Stimulated activated memory B cell treated with anti-CD40 and anti-IgM and Interleukin-4, amounts not matched to agents 10 μg/mL and 1 μg/mL and 100 μg/mL, for 72 hours (primary cell): ENCODE results near the gene ZNF750.

ENCODE experiments used
- ATAC-seq: fragments of 150-1000 bp; cut with Tn5 transposase; 2 replicates; pipeline ENCODE4 v1.10.0; 2021
- H3K27ac Mint-ChIP-seq: one replicate; pipeline ENCODE4 v1.8.0; 2022; ENCODE audit warnings: mild to moderate bottlenecking, mixed read lengths
- H3K27me3 Mint-ChIP-seq: one replicate; pipeline ENCODE4 v1.8.0; 2022; ENCODE audit warnings: mixed read lengths
- H3K36me3 Mint-ChIP-seq: one replicate; pipeline ENCODE4 v1.8.0; 2022; ENCODE audit warnings: mixed read lengths
- H3K4me1 Mint-ChIP-seq: one replicate; pipeline ENCODE4 v1.8.0; 2022; ENCODE audit warnings: mixed read lengths
- H3K4me3 Mint-ChIP-seq: one replicate; pipeline ENCODE4 v1.8.0; 2022; ENCODE audit warnings: mild to moderate bottlenecking, moderate library complexity, mixed read lengths
- H3K9me3 Mint-ChIP-seq: one replicate; pipeline ENCODE4 v1.8.0; 2022; ENCODE audit warnings: mixed read lengths

Gene ZNF750

DNA sequence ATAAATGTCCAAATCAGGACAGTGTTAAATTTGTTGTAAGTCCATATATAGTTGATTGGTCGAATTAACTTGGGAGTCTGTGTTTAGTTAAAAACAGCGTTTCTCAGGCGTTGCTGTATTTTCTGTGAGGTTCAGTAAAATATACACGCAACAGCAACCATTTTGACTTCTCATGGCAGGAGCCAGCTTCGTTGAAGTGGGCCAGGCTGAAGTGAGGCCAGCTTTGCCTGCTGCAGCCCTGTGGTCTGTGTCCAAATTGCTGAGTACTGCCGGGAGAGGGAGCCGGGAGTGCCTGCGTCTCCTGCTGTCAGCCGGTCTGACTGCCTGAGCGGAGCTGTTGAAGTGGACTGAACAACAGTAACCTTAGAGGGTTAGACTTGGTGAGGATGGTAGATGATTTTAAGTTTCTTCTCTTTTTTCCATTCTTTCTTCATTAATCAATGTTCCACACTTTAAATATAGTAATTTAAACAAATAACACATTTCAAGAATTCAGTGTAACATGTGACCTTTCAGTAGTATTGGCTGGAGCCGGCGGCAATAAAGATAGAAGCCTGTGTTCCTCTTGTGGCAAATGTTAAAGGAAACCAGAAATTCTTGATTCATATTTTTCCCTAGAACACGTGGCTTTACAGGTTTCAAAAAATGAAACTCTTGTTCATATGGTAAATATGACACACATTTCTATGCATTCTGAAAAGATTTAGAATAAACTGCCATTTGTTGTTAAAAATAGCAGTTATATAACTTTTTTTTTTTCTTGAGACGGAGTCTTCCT, 37.0 kb upstream of the ZNF750 start:
- Mint-ChIP-seq H3K27ac (no peak overlapping the region), H3K9me3 (peaks cover 3% of the 10 kb centered on the region), H3K4me1 (peaks cover 29% of the 10 kb centered on the region), H3K36me3 (peaks cover 31% of the 10 kb centered on the region), H3K4me3 (no peak overlapping the region), H3K27me3 (no peaks in the 10 kb centered on the region)
- ATAC-seq: no peak

DNA sequence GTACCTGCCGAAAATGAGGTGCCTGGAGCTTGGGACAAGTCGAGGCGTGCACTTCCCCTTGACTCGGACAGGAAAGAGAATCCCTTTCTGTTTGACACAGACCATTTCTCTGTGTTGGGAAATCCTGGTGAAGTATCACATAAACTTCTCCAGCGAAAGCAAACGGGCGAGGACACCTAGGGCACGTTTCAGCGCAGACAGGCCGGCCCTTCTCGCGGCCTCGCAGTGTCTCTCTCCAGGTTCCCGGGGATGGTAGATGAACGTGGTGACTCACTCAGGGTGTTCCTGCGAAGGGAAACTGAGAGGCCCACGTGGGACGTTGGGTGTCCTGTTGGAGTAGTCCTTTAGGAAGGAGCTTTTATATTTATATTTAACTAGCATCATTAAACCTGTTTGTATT, 36.3 kb upstream of the ZNF750 start:
- ATAC-seq: no peak
- peaks cover 3% of the 10 kb centered on the region for H3K9me3 Mint-ChIP-seq
- H3K27ac Mint-ChIP-seq: no peak overlapping the region
- H3K27me3 Mint-ChIP-seq: no peaks in the 10 kb centered on the region
- peaks cover 31% of the 10 kb centered on the region for H3K36me3 Mint-ChIP-seq
- H3K4me3 Mint-ChIP-seq: no peak overlapping the region
- peaks cover 36% of the 10 kb centered on the region for H3K4me1 Mint-ChIP-seq

DNA sequence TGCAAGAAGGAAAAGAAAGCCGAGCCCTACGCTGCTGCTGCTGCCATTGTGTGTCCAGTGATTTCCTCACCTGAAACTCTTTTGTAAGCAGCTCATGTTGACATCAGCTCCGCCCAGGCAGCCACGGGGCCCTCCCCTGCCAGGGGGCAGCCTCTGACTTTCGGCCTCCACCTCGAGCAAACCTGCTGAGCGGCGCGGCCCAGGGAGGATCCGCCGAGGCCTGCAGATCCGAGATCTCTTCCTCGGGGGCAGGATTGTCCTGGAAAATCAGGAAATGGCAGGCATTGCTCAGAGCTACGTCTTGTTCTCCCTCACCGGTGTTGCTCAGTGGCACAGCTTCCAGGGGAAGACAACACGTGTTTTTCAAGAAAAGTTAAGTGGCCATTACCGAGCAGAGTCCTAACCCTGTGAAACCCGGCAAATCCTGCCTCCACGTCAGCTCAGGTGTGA, 35.6 kb upstream of the ZNF750 start:
- Mint-ChIP-seq H3K4me3 (no peak overlapping the region), H3K27me3 (no peaks in the 10 kb centered on the region), H3K9me3 (peaks cover 3% of the 10 kb centered on the region), H3K4me1 (peaks cover 40% of the 10 kb centered on the region), H3K27ac (no peak overlapping the region), H3K36me3 (peaks cover 32% of the 10 kb centered on the region)
- ATAC-seq: no peak

DNA sequence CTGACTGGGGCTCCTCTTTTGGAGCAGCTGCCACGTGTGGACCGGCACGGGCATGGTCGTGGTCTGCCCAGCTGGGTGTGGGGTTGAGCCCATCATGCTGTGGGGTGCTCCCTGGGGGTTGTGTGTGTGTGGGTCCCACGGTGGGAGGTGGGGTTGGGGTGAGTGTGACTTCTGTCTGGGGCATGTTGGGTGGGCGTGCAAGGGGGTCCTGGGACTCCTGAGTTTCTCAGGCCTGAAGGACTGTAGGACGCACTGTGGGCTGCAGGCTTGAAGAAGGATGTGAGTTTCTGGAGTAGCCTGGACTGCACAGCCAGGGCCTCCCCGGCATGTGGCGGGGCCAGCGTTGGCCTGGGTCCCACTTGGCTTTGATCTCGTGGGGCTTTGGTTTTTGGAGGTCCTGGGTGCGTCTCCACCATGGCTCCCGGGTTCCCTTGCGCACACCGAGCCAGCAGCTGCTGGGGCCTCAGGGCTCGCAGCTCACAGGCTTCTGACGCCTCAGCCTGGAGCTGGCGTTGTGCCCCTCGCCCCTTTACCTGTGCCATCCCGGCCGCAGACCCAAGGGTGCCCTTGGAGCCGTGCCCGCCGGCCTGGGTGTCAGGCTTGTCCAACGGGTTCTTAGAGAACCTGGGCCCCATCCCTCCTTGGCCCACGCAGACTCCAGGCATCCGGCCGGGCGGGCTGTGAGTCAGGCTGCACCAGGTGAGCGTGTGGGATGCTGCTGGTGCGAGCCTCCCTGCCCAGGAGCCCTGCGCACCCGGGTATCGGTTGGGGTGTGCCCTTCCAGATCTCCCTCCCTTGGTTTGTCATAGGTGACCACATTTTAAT, 34.4 kb upstream of the ZNF750 start:
- H3K27ac Mint-ChIP-seq: peak overlapping the region; percentile 57
- no peak for ATAC-seq

DNA sequence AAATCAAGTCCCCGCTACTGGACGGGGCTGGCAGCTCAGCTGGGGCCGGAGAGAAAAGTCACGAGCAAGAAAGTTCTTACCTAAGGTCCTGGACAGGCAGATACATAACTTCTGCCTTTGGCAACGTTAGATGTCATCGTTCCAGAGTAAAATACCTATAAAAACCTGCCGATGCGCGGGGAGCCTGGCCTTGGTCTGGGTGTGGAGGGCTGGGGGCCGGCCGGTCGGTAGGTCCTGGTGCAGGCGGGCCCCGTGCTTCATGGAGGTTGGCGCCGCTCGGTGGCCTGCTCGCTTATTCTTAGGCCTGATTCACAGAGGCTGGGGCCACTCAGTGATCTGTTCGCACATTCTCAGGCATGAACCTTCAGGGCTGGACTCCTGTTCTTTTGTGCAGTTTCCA, 33.7 kb upstream of the ZNF750 start:
- no peaks in the 10 kb centered on the region for H3K9me3 Mint-ChIP-seq
- H3K27ac Mint-ChIP-seq: peak overlapping the region; percentile 57
- no peaks in the 10 kb centered on the region for H3K27me3 Mint-ChIP-seq
- H3K36me3 Mint-ChIP-seq: peaks cover 18% of the 10 kb centered on the region
- ATAC-seq: no peak
- H3K4me1 Mint-ChIP-seq: peaks cover 53% of the 10 kb centered on the region
- H3K4me3 Mint-ChIP-seq: no peak overlapping the region

More for the DNA sequence above, 34.4 kb upstream of the ZNF750 start:
- no peak overlapping the region for H3K4me3 Mint-ChIP-seq
- peaks cover 25% of the 10 kb centered on the region for H3K36me3 Mint-ChIP-seq
- H3K27me3 Mint-ChIP-seq: no peaks in the 10 kb centered on the region
- peaks cover 46% of the 10 kb centered on the region for H3K4me1 Mint-ChIP-seq
- no peaks in the 10 kb centered on the region for H3K9me3 Mint-ChIP-seq

DNA sequence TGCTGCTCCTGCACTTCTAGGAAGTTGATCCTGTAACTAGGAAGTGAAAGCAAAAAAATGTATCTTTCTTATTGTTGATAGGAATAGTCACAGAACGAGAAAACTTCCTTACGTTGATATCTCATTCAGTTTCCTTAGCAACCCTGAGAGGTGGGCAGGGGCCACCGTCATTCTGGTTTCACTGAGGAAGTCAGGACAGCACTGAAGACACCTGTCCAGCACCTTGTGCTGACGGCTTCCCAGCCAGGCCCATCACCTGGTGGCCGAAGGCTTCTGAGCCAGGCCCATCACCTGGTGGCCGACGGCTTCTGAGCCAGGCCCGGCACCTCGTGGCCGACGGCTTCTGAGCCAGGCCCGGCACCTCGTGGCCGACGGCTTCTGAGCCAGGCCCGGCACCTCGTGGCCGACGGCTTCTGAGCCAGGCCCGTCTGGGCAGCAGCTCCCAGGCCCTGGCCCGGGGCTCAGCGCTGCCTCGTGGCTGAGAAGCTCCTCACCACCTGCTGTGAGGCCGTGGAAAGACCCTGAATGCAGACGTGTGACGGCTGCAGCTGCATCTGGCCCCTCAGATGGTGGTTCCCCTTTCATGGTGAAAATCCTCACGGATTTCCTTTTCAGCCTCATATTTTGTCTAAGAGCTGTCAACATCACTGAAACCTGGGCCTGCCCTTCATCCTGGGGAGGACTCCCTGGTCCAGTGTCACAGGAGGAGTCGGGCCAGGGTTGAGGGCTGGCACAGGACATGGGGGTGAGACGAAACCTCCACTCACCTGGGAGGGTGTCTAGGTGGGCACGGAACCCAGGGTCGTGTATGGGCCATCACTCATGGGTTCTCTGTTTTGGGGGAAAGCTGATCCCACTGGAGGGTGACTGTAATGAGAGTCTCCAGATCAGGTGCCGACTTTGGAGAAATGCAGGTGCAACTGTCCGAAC, 33.0 kb upstream of the ZNF750 start:
- H3K27me3 Mint-ChIP-seq: peaks cover 6% of the 10 kb centered on the region

DNA sequence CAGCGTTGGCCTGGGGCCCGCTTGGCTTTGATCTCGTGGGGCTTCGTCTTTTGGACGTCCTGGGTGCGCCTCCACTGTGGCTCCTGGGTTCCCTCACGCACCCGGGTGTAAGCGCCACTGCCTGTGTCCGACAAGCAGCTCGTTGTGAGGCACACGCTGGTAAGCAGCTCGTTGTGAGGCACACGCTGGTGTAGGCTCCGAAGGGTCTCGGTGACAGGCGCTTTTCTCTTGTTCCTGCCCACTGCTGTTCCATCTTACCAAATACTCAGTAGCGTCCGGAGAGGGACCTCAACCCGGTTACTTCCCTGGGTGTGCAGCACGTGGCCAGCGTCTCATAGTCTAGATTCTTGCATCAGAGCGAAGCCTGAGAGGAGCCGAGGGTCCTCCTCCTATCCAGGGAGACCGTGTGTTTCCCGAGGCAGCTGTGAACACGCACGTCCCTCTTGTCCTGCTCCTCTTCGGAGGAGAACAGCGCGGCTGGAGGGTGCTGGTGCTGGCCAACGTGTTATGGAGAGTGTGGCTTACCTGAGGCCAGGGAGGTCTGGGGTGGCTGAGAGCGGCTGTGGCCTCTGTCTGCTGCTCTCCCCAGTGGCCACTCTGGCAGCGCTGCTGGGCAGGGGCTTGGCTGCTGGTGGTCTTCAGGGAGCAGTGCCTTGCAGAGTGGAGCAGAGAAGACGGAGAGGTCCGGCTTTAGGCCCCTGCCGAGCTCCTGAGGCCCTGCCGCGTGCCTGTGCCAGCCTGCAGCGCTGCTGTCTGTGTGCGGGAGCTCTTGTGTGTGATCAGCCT, 32.1 kb upstream of the ZNF750 start:
- peak overlapping the region; percentile 57 for H3K27ac Mint-ChIP-seq
- peaks cover 67% of the 10 kb centered on the region for H3K4me1 Mint-ChIP-seq
- H3K27me3 Mint-ChIP-seq: peaks cover 10% of the 10 kb centered on the region
- peak overlapping the region; percentile 39 for H3K4me3 Mint-ChIP-seq
- ATAC-seq: no peak
- H3K9me3 Mint-ChIP-seq: no peaks in the 10 kb centered on the region
- peaks cover 13% of the 10 kb centered on the region for H3K36me3 Mint-ChIP-seq

More for the DNA sequence above, 33.0 kb upstream of the ZNF750 start:
- peak; percentile 50 for ATAC-seq
- H3K27ac Mint-ChIP-seq: peak overlapping the region; percentile 57
- H3K36me3 Mint-ChIP-seq: peaks cover 13% of the 10 kb centered on the region
- H3K4me1 Mint-ChIP-seq: peaks cover 59% of the 10 kb centered on the region
- no peak overlapping the region for H3K4me3 Mint-ChIP-seq
- H3K9me3 Mint-ChIP-seq: no peaks in the 10 kb centered on the region

DNA sequence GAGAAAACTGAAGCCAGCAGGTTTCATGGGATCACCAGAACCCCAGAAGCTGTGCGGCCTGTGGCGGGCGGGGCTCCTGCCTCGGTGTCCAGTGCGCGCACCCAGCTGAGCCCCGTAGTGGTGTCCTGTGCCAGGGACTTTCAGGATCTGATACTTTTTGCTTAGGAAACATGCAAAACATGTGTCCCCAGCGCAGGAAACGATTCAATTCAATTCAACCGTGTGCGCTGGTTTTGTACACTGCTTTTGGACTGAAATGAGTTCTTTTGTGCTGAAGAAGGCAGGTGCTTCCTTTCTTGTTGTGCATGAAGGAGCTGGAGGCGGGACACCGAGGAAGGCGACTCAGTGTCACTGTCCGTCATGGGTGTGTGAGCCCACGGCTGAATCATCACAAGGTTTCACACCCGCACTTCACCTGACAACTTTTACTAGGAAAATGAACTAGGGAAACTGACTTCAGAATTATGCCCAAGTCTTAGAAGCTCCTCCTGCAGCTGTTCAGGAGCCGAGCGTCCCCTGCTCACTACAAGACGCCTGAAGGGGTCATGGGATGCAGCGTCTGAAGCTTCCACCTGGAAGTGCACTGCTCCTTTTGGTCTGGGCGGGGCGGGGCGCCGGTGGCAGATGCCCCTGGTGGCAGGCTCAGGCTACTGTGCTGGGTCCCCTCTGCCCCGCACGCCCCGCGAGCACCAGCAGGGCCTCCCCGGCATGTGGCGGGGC, 31.4 kb upstream of the ZNF750 start:
- peak overlapping the region; percentile 42 for H3K4me3 Mint-ChIP-seq
- peaks cover 69% of the 10 kb centered on the region for H3K4me1 Mint-ChIP-seq
- peak overlapping the region; percentile 57 for H3K27ac Mint-ChIP-seq
- no peaks in the 10 kb centered on the region for H3K9me3 Mint-ChIP-seq
- H3K36me3 Mint-ChIP-seq: peaks cover 13% of the 10 kb centered on the region
- H3K27me3 Mint-ChIP-seq: peaks cover 10% of the 10 kb centered on the region
- ATAC-seq: peak; percentile 96

DNA sequence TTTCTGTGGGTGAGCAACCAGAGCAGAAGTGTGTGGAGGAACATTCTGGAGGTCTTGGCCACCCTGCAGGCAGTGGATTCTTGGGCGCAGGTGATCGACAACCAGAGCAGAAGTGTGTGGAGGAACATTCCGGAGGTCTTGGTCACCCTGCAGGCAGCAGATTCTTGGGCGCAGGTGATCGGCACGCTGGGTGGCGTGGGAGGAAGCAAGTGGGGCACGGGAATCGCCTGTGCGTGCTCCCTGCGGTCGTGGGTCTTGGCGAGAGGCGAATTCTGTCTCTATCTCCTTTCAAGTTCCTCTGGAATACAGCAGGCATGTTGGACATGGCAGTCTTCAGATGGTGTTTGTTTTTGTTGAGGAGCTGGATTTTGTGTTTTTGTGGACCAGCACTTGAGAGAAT, 30.7 kb upstream of the ZNF750 start:
- Mint-ChIP-seq H3K36me3 (peaks cover 13% of the 10 kb centered on the region), H3K4me3 (peak overlapping the region; percentile 15), H3K27ac (peak overlapping the region; percentile 57), H3K4me1 (peaks cover 75% of the 10 kb centered on the region), H3K9me3 (no peaks in the 10 kb centered on the region), H3K27me3 (peaks cover 10% of the 10 kb centered on the region)
- no peak for ATAC-seq

DNA sequence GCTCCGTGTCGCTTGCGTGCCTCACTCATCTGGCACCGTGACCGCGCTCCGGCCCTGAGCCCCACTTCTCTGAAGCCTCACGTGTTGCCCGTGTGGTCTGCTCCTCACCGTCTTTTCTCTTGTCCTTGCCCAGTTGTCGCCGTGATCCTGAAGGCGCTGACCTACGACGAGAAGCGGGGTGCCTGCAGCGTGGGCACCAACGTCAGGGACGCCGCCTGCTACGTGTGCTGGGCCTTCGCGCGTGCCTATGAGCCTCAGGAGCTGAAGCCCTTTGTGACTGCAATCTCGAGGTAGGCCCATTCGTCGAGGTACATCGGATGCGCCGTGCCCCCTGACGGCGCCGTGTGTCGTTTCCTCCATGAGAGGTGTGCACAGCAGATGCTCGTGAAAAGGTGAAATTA, 30.3 kb upstream of the ZNF750 start:
- Mint-ChIP-seq H3K27me3 (peaks cover 10% of the 10 kb centered on the region), H3K27ac (peak overlapping the region; percentile 57), H3K36me3 (peaks cover 13% of the 10 kb centered on the region), H3K9me3 (no peaks in the 10 kb centered on the region), H3K4me3 (peak overlapping the region; percentile 15), H3K4me1 (peaks cover 80% of the 10 kb centered on the region)
- no peak for ATAC-seq

DNA sequence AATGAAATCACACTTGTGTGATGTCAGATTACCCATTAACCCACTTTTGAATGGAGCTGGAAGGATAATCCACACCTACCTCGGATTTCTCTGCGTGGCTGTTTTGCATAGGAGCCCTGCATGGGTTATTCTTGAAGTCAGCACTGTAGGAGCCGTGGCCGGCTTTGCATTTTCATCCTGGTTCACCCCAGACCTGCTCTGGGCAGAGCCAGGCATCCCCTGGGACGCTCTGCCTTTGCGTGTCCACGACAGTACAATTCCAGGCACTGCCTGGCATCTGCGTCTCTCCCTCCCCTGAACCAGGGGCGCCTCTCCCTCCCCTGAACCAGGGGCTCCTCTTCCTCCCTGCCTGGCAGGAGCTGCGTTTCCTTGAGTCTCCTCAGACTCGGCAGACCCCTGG, 29.7 kb upstream of the ZNF750 start:
- Mint-ChIP-seq H3K27ac (peak overlapping the region; percentile 57), H3K4me3 (no peak overlapping the region), H3K27me3 (peaks cover 10% of the 10 kb centered on the region), H3K36me3 (peaks cover 13% of the 10 kb centered on the region), H3K9me3 (no peaks in the 10 kb centered on the region), H3K4me1 (peaks cover 85% of the 10 kb centered on the region)
- no peak for ATAC-seq

DNA sequence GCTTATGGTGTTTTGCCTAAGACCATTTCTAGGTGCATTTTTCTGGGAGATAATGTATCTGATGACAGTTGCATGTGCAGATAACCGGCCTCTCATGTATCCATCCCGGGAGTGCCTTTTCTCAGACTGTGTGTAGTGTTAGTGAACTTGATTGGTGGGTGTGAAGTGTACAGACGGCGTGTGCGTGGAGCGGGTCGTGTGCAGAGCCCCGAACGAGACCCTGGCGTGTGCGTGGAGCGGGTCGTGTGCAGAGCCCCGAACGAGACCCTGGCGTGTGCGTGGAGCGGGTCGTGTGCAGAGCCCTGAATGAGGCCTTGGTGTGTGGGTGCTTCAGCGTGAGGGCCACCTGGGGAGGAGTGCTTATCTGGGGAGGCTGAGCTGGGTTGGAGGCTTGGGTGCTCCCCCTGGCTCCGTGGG, 28.9 kb upstream of the ZNF750 start:
- peak overlapping the region; percentile 51 for H3K27ac Mint-ChIP-seq
- no peak overlapping the region for H3K4me3 Mint-ChIP-seq
- H3K4me1 Mint-ChIP-seq: peaks cover 89% of the 10 kb centered on the region
- peaks cover 10% of the 10 kb centered on the region for H3K27me3 Mint-ChIP-seq
- no peak for ATAC-seq
- H3K9me3 Mint-ChIP-seq: no peaks in the 10 kb centered on the region
- peaks cover 13% of the 10 kb centered on the region for H3K36me3 Mint-ChIP-seq

DNA sequence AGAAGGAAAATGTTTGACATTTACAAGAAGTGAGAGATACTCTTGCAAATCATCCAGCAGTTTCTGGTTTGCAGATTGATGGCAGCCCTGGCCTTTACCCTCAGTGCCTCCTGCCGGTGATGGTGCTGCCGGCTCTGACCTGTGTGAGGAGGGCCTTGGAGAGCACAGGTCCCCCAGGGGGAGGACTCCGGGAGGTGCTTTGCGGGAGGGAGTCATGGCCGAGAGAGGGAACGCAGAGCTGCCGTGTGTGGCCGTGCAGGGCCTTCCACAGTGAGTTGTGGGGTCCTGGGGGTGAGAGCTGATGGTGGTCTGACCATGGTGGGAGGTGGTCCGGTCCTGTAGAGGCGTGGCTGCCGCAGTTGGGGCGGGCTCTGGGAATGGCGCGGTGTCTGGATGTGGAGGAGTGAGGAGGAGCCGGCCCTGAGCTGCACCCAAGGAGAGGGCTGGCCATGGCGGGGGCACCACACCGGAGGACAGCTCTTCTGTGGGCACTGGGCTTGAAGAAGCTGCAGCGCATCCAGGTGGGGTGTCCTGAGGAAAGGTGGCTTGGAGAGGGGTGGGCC, 28.0 kb upstream of the ZNF750 start:
- Mint-ChIP-seq H3K27ac (peak overlapping the region; percentile 51), H3K36me3 (peaks cover 10% of the 10 kb centered on the region), H3K9me3 (no peaks in the 10 kb centered on the region), H3K4me1 (peaks cover 89% of the 10 kb centered on the region), H3K4me3 (no peak overlapping the region), H3K27me3 (peaks cover 10% of the 10 kb centered on the region)
- ATAC-seq: no peak
